ENCODE measurements around the gene GGTA1. TPM values are rescaled to one million over a fixed set of nuclear protein-coding genes. Genes with fewer than 3 reads are reported as not detected.
"Not testable (repeated sequence)": the region's sequence is repeated elsewhere in the genome, so short reads cannot be mapped to it uniquely, and the experiment has no call there.

Gene GGTA1
- total and polyA plus RNA-seq, 10 donors, result 11.2 to 44.9 (median 23.3) TPM

DNA sequence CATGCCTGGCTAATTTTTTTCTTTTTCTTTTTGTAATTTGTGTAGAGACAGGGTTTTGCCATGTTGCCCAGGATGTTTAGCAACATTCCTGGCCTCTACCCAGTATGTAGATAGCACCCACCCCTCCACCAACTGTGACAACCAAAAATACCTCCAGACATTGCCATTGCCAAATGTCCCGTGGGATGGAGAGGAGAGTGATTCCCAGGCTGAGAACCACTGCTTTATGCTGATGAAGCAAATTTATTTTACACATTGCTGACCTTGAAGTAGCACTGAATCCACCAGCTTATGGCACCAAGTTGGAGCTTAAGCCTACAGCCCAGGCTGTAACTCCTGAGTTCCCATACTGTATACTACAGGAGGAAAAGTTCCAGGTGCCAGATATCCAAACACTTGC, 58.5 kb downstream of the GGTA1 start:
- no peaks in the 10 kb centered on the region for H3K36me3 ChIP-seq
- intact Hi-C loops (cut with DNase I; ENCODE audit: low total_unique reads), result no loop called here
- TF ChIP-seq POLR2A (IDR thresholded peaks at IDR 0.05) (no peak), POLR2AphosphoS5 (IDR thresholded peaks at IDR 0.05) (no peak)
- TF ChIP-seq, protein P1, sequence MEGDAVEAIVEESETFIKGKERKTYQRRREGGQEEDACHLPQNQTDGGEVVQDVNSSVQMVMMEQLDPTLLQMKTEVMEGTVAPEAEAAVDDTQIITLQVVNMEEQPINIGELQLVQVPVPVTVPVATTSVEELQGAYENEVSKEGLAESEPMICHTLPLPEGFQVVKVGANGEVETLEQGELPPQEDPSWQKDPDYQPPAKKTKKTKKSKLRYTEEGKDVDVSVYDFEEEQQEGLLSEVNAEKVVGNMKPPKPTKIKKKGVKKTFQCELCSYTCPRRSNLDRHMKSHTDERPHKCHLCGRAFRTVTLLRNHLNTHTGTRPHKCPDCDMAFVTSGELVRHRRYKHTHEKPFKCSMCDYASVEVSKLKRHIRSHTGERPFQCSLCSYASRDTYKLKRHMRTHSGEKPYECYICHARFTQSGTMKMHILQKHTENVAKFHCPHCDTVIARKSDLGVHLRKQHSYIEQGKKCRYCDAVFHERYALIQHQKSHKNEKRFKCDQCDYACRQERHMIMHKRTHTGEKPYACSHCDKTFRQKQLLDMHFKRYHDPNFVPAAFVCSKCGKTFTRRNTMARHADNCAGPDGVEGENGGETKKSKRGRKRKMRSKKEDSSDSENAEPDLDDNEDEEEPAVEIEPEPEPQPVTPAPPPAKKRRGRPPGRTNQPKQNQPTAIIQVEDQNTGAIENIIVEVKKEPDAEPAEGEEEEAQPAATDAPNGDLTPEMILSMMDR (IDR thresholded peaks at IDR 0.05 in 8 of 11, conservative IDR thresholded peaks at IDR 0.05 in 3 of 11), result no peak
- H3K27me3 ChIP-seq (replicated peaks in 1 of 7), result no peaks in the 10 kb centered on the region
- WGBS, 5 donors, result 52 to 66% (median 54%) methylated on average over 1 of the region's 1 CpG
- no peaks in the 10 kb centered on the region for H3K9me3 ChIP-seq
- no peak for DNase-seq
- H3K4me1 ChIP-seq, result no peaks in the 10 kb centered on the region
- H3K27ac ChIP-seq, result no peak overlapping the region
- H3K4me3 ChIP-seq, result no peak overlapping the region

DNA sequence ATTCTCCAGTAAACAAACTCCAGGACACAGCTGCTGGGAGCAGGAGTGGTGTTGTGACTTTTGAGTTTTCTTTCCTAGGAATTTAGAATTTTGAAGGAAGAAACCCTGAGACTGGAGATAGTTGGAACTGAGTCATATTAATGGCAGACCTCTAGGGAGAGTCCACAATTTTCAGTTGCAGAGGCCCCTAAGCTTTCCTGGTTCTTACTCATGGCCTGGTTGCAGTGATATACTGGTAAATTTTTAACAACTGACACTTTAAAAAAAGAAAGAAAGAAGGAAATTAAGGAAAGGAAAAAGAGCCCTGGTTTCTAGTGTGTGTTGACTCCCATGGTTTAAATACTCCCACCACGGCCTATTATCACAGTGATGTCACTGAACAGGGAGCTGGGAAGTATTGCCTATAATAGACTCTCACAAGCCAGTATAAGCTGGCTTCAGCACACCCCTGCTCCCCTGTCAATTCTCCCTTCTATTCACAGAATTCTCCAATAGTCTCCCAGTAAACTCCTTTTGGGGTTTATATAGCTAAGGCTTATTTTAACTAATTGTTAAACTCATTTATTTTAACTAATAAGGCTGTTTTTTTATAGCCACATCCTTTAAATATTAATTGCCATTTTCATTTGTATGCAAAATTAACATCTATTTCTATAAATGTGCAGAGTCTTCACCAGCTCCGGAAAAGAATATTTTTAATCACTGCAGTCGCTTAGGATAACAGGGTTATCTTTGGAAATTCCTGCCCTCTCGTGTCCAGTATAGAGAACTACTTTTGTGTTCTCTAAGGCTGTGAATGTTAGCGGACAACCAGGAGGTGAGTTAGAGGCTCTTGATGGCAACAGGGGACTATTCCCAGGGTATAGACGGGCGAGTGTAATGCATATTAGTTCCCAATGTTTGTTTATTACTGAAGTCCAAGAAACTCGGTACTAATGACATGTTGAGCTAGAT, 59.7 kb downstream of the GGTA1 start:
- intact Hi-C loops (cut with DNase I; ENCODE audit: low total_unique reads), result no loop called here
- DNase-seq, result no peak
- WGBS, 5 donors, result 69 to 81% (median 80%) methylated on average over 8 of the region's 8 CpGs
- Histone ChIP-seq H3K27ac (no peak overlapping the region), H3K36me3 (no peaks in the 10 kb centered on the region), H3K4me3 (no peak overlapping the region), H3K27me3 (replicated peaks in 1 of 7) (no peaks in the 10 kb centered on the region), H3K9me3 (no peaks in the 10 kb centered on the region), H3K4me1 (no peaks in the 10 kb centered on the region)
- TF ChIP-seq, protein P1 (IDR thresholded peaks at IDR 0.05 in 8 of 11, conservative IDR thresholded peaks at IDR 0.05 in 3 of 11), result peak in 1 of 11 experiments; percentile 19
- TF ChIP-seq POLR2A (IDR thresholded peaks at IDR 0.05), result no peak

DNA sequence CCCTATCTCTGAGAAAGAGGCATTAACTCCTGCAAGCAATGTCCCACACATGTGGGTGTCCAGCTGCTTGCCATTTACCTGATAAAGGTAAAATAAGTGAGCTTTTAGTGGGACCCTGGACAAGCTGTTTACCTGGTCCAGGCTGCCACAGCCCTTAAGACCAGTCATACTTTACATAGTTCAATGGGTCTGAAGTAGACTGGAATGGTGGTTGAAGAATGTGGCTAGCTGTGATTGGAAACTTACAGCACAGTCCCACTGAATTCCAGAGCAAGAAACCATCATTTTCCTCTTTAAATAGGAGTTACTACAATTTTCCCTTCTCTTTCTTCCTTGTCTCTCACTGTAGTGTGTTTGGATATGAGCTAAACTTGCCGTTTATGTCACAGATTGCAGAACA, 60.6 kb downstream of the GGTA1 start:
- Histone ChIP-seq H3K36me3 (no peaks in the 10 kb centered on the region), H3K4me1 (no peaks in the 10 kb centered on the region), H3K27ac (no peak overlapping the region), H3K27me3 (replicated peaks in 1 of 7) (no peaks in the 10 kb centered on the region), H3K4me3 (no peak overlapping the region), H3K9me3 (no peaks in the 10 kb centered on the region)
- DNase-seq, result no peak
- intact Hi-C loops (cut with DNase I; ENCODE audit: low total_unique reads), result no loop called here
- TF ChIP-seq, protein P1 (IDR thresholded peaks at IDR 0.05 in 8 of 11, conservative IDR thresholded peaks at IDR 0.05 in 3 of 11), result no peak
- TF ChIP-seq POLR2AphosphoS5 (IDR thresholded peaks at IDR 0.05) (no peak), POLR2A (IDR thresholded peaks at IDR 0.05) (no peak)
- WGBS, 5 donors, result 67 to 96% (median 76%) methylated on average over 1 of the region's 1 CpG

DNA sequence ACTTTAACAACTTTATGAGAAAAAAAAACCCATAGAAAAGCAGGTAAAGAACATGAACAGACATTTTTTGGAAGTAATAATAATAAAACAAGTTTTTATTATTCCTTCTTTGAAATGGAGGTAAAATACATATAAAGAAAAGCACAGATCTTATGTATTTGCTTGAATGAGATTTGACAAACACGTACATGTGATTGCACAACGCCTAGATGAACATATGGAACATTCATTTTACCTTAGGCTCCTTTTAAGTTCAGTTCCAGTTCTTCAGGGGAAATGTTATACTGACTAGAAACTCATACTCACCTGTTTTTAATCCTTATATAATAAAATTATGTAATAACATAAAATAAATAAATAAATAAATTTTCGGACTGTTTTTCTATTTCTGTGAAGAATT, 61.8 kb downstream of the GGTA1 start:
- no peaks in the 10 kb centered on the region for H3K4me1 ChIP-seq
- 60 to 98% (median 85%) methylated on average over 3 of the region's 3 CpGs for WGBS, 5 donors
- DNase-seq, result no peak
- H3K27ac ChIP-seq, result no peak overlapping the region
- intact Hi-C loops (cut with DNase I; ENCODE audit: low total_unique reads), result no loop called here
- TF ChIP-seq, protein P1 (IDR thresholded peaks at IDR 0.05 in 8 of 11, conservative IDR thresholded peaks at IDR 0.05 in 3 of 11), result no peak
- TF ChIP-seq POLR2A (IDR thresholded peaks at IDR 0.05), result no peak
- TF ChIP-seq POLR2AphosphoS5 (IDR thresholded peaks at IDR 0.05), result no peak
- H3K27me3 ChIP-seq (replicated peaks in 1 of 7), result no peaks in the 10 kb centered on the region
- no peak overlapping the region for H3K4me3 ChIP-seq
- H3K36me3 ChIP-seq, result no peaks in the 10 kb centered on the region
- no peaks in the 10 kb centered on the region for H3K9me3 ChIP-seq

DNA sequence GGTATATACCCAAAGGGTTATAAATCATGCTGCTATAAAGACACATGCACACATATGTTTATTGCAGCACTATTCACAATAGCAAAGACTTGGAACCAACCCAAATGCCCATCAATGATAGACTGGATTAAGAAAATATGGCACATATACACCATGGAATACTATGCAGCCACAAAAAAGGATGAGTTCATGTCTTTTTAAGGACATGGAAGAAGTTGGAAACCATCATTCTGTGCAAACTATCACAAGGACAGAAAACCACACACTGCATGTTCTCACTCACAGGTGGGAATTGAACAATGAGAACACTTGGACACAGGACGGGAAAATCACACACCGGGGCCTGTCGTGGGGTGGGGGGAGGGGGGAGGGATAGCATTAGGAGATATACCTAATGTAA, 62.6 kb downstream of the GGTA1 start:
- H3K4me3 ChIP-seq; intact Hi-C loops (cut with DNase I; ENCODE audit: low total_unique reads); H3K4me1 ChIP-seq; H3K36me3 ChIP-seq; DNase-seq; H3K9me3 ChIP-seq; H3K27ac ChIP-seq; H3K27me3 ChIP-seq (replicated peaks in 1 of 7): not testable (repeated sequence)
- WGBS, 5 donors, result 87 to 100% (median 90%) methylated on average over 3 of the region's 3 CpGs
